Mammary epithelial cell (primary cell): ENCODE measurements around the gene PLEKHA7.

Source experiments
- CTCF ChIP-seq, 2 donors: IDR thresholded peaks in 1 of 2; conservative IDR thresholded peaks in 1 of 2; 2 replicates each; pipeline ENCODE4 v1.5.1; 2011 to 2012; ENCODE audit warnings: inconsistent platforms in 2 of 2, low read length in 2 of 2, mild to moderate bottlenecking in 2 of 2, control low read depth in 1 of 2, low read depth in 1 of 2; ENCODE audit not compliant: insufficient read depth in 1 of 2; ENCODE audit errors: extremely low read depth in 1 of 2
- EZH2 ChIP-seq: IDR thresholded peaks from 2 replicates; pipeline ENCODE4 v1.6.1; 2012; ENCODE audit warnings: low read length, inconsistent platforms, borderline replicate concordance

GRCh38 chr11:16883174-16883573, 131.0 kb downstream of the PLEKHA7 start:
- TF ChIP-seq CTCF (conservative IDR thresholded peaks at IDR 0.05 in 1 of 2, IDR thresholded peaks at IDR 0.05 in 1 of 2; ENCODE audit: extremely low read depth in 1 of 2, insufficient read depth in 1 of 2, low read depth in 1 of 2, low read length in 2 of 2): peak; percentile 32 to 61
- TF ChIP-seq EZH2: no peak
